Measurements from ENCODE around the gene RPTOR.

The RPTOR gene

GRCh38 chr17:80960037-80960796 is 415.6 kb downstream of the RPTOR start:
- Histone ChIP-seq H3K27me3 (ENCODE audit: insufficient read depth, low read length, poor library complexity) (no peaks in the 10 kb centered on the region), H3K4me2 (ENCODE audit: insufficient read depth, low read length) (no peak overlapping the region), H3K27ac (ENCODE audit: low read length) (no peak overlapping the region), H4K20me1 (ENCODE audit: insufficient read depth, low read length) (no peaks in the 10 kb centered on the region; the same call in 1 of the 2 replicates), H2AFZ (ENCODE audit: low read depth, low read length) (no peak overlapping the region), H3K36me3 (ENCODE audit: insufficient read depth, low read length) (peaks cover 30% of the 10 kb centered on the region), H3K9me3 (ENCODE audit: insufficient read depth, low read length, severe bottlenecking) (no peaks in the 10 kb centered on the region), H3K9ac (ENCODE audit: low read depth, low read length) (no peak overlapping the region), H3K4me1 (ENCODE audit: insufficient read depth, low read length) (no peaks in the 10 kb centered on the region), H3K4me3 (ENCODE audit: low read depth in 1 of 2, low read length in 2 of 2) (no peak overlapping the region), H3K79me2 (ENCODE audit: insufficient read depth, low read length) (no peaks in the 10 kb centered on the region)
- no peak for ATAC-seq (ENCODE audit: insufficient read depth, low read depth)
- no peak for DNase-seq
- TF ChIP-seq EZH2 (IDR thresholded peaks at IDR 0.05; ENCODE audit: borderline replicate concordance, low read depth, low read length, severe bottlenecking) (no peak), CTCF (IDR thresholded peaks at IDR 0.05; ENCODE audit: borderline replicate concordance, extremely low read depth, low read length, poor library complexity, severe bottlenecking) (no peak)

GRCh38 chr17:80960797-80961452 is 416.3 kb downstream of the RPTOR start:
- Histone ChIP-seq H2AFZ (ENCODE audit: low read depth, low read length) (no peak overlapping the region), H3K27me3 (ENCODE audit: insufficient read depth, low read length, poor library complexity) (no peaks in the 10 kb centered on the region), H3K4me2 (ENCODE audit: insufficient read depth, low read length) (no peak overlapping the region), H3K79me2 (ENCODE audit: insufficient read depth, low read length) (no peaks in the 10 kb centered on the region), H4K20me1 (ENCODE audit: insufficient read depth, low read length) (no peaks in the 10 kb centered on the region; the same call in 1 of the 2 replicates), H3K36me3 (ENCODE audit: insufficient read depth, low read length) (peaks cover 36% of the 10 kb centered on the region), H3K4me3 (ENCODE audit: low read depth in 1 of 2, low read length in 2 of 2) (no peak overlapping the region), H3K9ac (ENCODE audit: low read depth, low read length) (no peak overlapping the region), H3K9me3 (ENCODE audit: insufficient read depth, low read length, severe bottlenecking) (no peaks in the 10 kb centered on the region), H3K27ac (ENCODE audit: low read length) (no peak overlapping the region), H3K4me1 (ENCODE audit: insufficient read depth, low read length) (no peaks in the 10 kb centered on the region)
- TF ChIP-seq EZH2 (IDR thresholded peaks at IDR 0.05; ENCODE audit: borderline replicate concordance, low read depth, low read length, severe bottlenecking) = no peak
- no peak for TF ChIP-seq CTCF (IDR thresholded peaks at IDR 0.05; ENCODE audit: borderline replicate concordance, extremely low read depth, low read length, poor library complexity, severe bottlenecking)
- DNase-seq = no peak
- ATAC-seq (ENCODE audit: insufficient read depth, low read depth) = no peak

GRCh38 chr17:80961541-80962330 is 417.1 kb downstream of the RPTOR start:
- no peak for DNase-seq

More at GRCh38 chr17:80961541-80962330, 417.1 kb downstream of the RPTOR start:
- H2AFZ ChIP-seq (ENCODE audit: low read depth, low read length) = no peak overlapping the region
- H4K20me1 ChIP-seq (ENCODE audit: insufficient read depth, low read length) = no peaks in the 10 kb centered on the region; the same call in 1 of the 2 replicates
- no peak overlapping the region for H3K9ac ChIP-seq (ENCODE audit: low read depth, low read length)
- no peak for ATAC-seq (ENCODE audit: insufficient read depth, low read depth)
- H3K9me3 ChIP-seq (ENCODE audit: insufficient read depth, low read length, severe bottlenecking) = no peaks in the 10 kb centered on the region
- H3K36me3 ChIP-seq (ENCODE audit: insufficient read depth, low read length) = peaks cover 37% of the 10 kb centered on the region
- TF ChIP-seq CTCF (IDR thresholded peaks at IDR 0.05; ENCODE audit: borderline replicate concordance, extremely low read depth, low read length, poor library complexity, severe bottlenecking) = peak; percentile 3
- TF ChIP-seq EZH2 (IDR thresholded peaks at IDR 0.05; ENCODE audit: borderline replicate concordance, low read depth, low read length, severe bottlenecking) = no peak
- no peaks in the 10 kb centered on the region for H3K4me1 ChIP-seq (ENCODE audit: insufficient read depth, low read length)
- no peak overlapping the region for H3K4me2 ChIP-seq (ENCODE audit: insufficient read depth, low read length)
- no peak overlapping the region for H3K27ac ChIP-seq (ENCODE audit: low read length)
- H3K79me2 ChIP-seq (ENCODE audit: insufficient read depth, low read length) = no peaks in the 10 kb centered on the region
- no peak overlapping the region for H3K4me3 ChIP-seq (ENCODE audit: low read depth in 1 of 2, low read length in 2 of 2)
- no peaks in the 10 kb centered on the region for H3K27me3 ChIP-seq (ENCODE audit: insufficient read depth, low read length, poor library complexity)
